Measurements from ENCODE around the gene FGGY.
"Not testable (repeated sequence)": the region's sequence is repeated elsewhere in the genome, so short reads cannot be mapped to it uniquely, and the experiment has no call there.

Gene FGGY

GRCh38 chr1:59718064-59718988 lies 421.4 kb downstream of the FGGY start:
- no peak for DNase-seq (ENCODE audit: low read depth in 1 of 2, low spot score in 1 of 2)

GRCh38 chr1:59718989-59719360 lies 422.1 kb downstream of the FGGY start:
- no peak for DNase-seq (ENCODE audit: low read depth in 1 of 2, low spot score in 1 of 2)

GRCh38 chr1:59720326-59721115 lies 423.6 kb downstream of the FGGY start:
- no peak for DNase-seq (ENCODE audit: low read depth in 1 of 2, low spot score in 1 of 2)

GRCh38 chr1:59730302-59730701 lies 433.4 kb downstream of the FGGY start:
- DNase-seq (ENCODE audit: low read depth in 1 of 2, low spot score in 1 of 2): no peak

- DNase-seq (ENCODE audit: low read depth in 1 of 2, low spot score in 1 of 2): no peak
Observed at GRCh38 chr1:59730759-59731478, 434.0 kb downstream of the FGGY start.

GRCh38 chr1:59731591-59731990 lies 434.7 kb downstream of the FGGY start:
- DNase-seq (ENCODE audit: low read depth in 1 of 2, low spot score in 1 of 2): no peak

GRCh38 chr1:59732214-59732955 lies 435.5 kb downstream of the FGGY start:
- no peak for DNase-seq (ENCODE audit: low read depth in 1 of 2, low spot score in 1 of 2)

- no peak for DNase-seq (ENCODE audit: low read depth in 1 of 2, low spot score in 1 of 2)
Observed at GRCh38 chr1:59733443-59734141, 436.7 kb downstream of the FGGY start.

GRCh38 chr1:59735927-59736326 lies 439.0 kb downstream of the FGGY start:
- DNase-seq (ENCODE audit: low read depth in 1 of 2, low spot score in 1 of 2): not testable (repeated sequence)

- DNase-seq (ENCODE audit: low read depth in 1 of 2, low spot score in 1 of 2): no peak
Observed at GRCh38 chr1:59736744-59737143, 439.9 kb downstream of the FGGY start.

- DNase-seq (ENCODE audit: low read depth in 1 of 2, low spot score in 1 of 2): no peak
Observed at GRCh38 chr1:59737638-59738037, 440.7 kb downstream of the FGGY start.

GRCh38 chr1:59738152-59738551 lies 441.3 kb downstream of the FGGY start:
- no peak for DNase-seq (ENCODE audit: low read depth in 1 of 2, low spot score in 1 of 2)

- DNase-seq (ENCODE audit: low read depth in 1 of 2, low spot score in 1 of 2): no peak
Observed at GRCh38 chr1:59738591-59739015, 441.7 kb downstream of the FGGY start.

- DNase-seq (ENCODE audit: low read depth in 1 of 2, low spot score in 1 of 2): no peak
Observed at GRCh38 chr1:59739111-59739510, 442.2 kb downstream of the FGGY start.

GRCh38 chr1:59742526-59742925 lies 445.6 kb downstream of the FGGY start:
- no peak for DNase-seq (ENCODE audit: low read depth in 1 of 2, low spot score in 1 of 2)

GRCh38 chr1:59743324-59744091 lies 446.6 kb downstream of the FGGY start:
- DNase-seq (ENCODE audit: low read depth in 1 of 2, low spot score in 1 of 2): no peak

- DNase-seq (ENCODE audit: low read depth in 1 of 2, low spot score in 1 of 2): no peak
Observed at GRCh38 chr1:59747420-59748024, 450.6 kb downstream of the FGGY start.

- DNase-seq (ENCODE audit: low read depth in 1 of 2, low spot score in 1 of 2): no peak
Observed at GRCh38 chr1:59748123-59748522, 451.2 kb downstream of the FGGY start.

Data from stimulated activated CD4-positive, alpha-beta T cell treated with anti-CD3 and anti-CD28 coated beads, Interleukin-15, amount 100 ng/mL, for 1 hour (primary cell).